Omental fat pad (tissue), 4 donors: ENCODE measurements around the gene TMEM259. TPM values are rescaled to one million over a fixed set of nuclear protein-coding genes. Genes with fewer than 3 reads are reported as not detected.

Source experiments
- ATAC-seq: fragments of 150-250 bp; one replicate; pipeline ENCODE4 v1.9.1; 2016; ENCODE audit warnings: mild to moderate bottlenecking, moderate library complexity; ENCODE audit not compliant: low FRiP score
- DNase-seq: peaks from one replicate; pipeline ENCODE4 v3.0.0-alpha.2; 2019; ENCODE audit warnings: low spot score
- total RNA-seq, 4 donors: library from RNA; depleted of rRNA; stranded (reverse); fragments of >200 nt; gene quantifications; one replicate each; pipeline ENCODE4 v1.1.0, GENCODE V29; 2016
- TF ChIP-seq, protein P1 (sequence below), 3 donors: fragments of 450-650 bp; IDR thresholded peaks; one replicate each; pipeline ENCODE4 v1.5.1; 2016 to 2017; ENCODE audit warnings: antibody characterized with exemption in 3 of 3, mild to moderate bottlenecking in 3 of 3, moderate library complexity in 2 of 3

The TMEM259 gene
- total RNA-seq, 4 donors from 2014 or later: 112 to 164 (median 161) TPM

DNA sequence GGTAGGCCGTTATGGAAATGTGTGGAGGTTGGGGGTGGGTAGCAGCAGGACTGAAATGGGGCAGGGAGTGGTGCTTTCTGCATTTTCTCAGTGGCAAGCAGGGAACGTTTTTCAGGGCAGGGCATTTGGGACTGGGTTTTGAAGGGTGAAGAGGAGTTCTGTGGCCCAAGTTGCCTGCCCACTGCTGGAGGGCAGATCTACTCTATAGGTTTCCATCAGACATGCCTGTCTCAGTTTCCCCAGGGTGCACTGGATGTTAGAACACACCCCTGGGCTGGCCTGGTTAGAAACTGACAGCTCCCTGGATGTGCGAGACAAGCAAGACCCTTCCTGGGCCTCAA lies 21.6 kb downstream of the TMEM259 start:
- ATAC-seq (no peak), DNase-seq (no peak)
- TF ChIP-seq, protein P1, sequence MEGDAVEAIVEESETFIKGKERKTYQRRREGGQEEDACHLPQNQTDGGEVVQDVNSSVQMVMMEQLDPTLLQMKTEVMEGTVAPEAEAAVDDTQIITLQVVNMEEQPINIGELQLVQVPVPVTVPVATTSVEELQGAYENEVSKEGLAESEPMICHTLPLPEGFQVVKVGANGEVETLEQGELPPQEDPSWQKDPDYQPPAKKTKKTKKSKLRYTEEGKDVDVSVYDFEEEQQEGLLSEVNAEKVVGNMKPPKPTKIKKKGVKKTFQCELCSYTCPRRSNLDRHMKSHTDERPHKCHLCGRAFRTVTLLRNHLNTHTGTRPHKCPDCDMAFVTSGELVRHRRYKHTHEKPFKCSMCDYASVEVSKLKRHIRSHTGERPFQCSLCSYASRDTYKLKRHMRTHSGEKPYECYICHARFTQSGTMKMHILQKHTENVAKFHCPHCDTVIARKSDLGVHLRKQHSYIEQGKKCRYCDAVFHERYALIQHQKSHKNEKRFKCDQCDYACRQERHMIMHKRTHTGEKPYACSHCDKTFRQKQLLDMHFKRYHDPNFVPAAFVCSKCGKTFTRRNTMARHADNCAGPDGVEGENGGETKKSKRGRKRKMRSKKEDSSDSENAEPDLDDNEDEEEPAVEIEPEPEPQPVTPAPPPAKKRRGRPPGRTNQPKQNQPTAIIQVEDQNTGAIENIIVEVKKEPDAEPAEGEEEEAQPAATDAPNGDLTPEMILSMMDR (IDR thresholded peaks at IDR 0.05): no peak

DNA sequence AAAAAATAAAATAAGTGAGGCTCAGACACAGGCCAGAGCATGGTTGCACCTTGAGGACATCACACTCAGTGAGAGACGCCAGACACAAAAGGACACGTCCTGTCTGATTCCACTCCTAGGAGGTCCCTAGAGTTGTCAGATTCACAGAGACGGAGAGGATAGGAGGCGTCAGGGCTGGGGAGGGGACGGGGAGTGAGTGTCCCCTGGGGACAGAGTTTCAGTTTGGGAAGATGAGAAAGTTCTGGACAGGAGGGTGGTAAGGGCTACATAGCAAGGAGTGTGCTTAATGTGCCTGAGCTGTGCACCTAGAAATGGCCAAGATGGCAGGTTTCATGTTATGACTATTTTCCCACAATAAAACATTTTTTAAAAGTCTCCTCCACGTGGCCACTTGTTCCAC lies 22.9 kb downstream of the TMEM259 start:
- no peak for ATAC-seq
- TF ChIP-seq, protein P1 (IDR thresholded peaks at IDR 0.05): no peak
- DNase-seq: no peak

DNA sequence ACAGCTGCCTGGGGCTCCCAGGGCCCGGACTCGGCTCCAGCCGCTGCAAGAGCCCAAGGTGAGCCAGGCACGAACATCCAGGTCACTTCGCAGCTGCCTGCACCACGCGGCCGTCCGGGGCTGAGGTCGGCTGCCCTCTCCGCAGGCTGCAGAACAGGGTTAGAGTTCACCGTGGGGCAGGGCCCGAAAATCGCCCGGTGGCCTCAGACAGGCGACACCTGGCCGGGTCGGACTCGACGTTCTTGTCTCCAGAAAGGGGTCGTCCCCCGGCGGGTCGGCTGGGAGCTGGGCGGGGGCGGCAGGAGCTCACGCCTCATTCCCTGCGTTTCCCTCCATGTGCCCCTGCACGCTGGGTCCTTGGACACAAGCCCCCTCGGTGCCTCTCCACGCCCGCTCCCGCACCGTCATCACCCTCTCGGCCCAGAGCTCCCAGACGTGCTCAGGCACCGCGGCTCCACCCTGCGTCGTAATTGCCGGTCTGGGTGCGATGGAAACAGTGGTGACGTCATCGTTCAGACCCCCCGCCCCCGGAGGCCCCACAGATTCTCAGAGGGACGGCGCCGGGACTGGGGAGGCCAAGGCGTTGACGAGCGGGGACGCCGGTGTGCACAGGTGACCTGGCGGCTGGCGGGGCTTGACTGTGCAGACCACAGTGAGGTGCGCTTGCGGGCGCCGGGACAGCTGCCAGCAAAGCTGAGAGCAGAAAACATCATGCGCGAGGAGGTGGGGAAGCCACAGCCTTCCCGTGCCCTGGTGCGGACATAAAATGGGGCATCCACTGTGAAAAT lies 24.7 kb downstream of the TMEM259 start:
- ATAC-seq: no peak
- TF ChIP-seq, protein P1 (IDR thresholded peaks at IDR 0.05): no peak
- no peak for DNase-seq

DNA sequence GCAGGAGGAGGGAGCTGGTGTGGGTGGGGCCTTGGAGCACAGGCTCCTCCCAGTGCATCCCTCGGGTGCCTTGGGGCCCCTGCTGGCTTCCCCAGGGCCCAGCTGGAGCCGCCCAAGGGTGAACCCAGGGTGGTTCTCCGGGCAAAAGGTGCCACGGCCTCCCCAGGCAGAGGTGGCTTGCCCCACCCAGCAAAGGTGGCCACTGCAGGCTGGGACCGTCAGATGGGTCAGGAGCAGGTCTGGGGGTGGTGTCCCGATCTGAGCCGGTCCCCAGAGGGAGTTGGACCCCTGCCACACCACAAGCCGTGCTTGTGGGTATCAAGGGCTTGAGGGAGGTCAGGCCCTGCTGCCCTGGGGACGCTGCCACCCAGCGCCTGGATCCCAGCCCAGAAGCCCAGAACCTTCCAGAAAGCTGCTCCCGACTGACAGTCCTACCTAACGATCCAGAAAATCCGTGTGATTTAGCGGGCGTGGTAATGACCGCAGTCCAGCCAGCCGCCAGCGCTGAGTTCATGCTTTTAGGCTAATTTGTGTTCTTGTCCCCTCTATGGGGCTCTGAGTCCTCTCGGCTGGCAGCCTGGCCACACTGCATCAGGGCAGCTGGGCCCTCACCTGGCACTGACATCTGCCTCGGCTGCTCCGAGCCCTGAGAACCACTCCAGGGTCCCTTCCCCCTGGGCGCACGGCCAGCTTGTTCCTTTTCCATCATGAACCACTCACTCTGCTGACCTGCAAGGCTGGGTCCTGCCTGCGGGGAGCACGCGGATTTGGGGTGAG lies 25.7 kb downstream of the TMEM259 start:
- DNase-seq: no peak
- TF ChIP-seq, protein P1 (IDR thresholded peaks at IDR 0.05): no peak
- ATAC-seq: no peak

DNA sequence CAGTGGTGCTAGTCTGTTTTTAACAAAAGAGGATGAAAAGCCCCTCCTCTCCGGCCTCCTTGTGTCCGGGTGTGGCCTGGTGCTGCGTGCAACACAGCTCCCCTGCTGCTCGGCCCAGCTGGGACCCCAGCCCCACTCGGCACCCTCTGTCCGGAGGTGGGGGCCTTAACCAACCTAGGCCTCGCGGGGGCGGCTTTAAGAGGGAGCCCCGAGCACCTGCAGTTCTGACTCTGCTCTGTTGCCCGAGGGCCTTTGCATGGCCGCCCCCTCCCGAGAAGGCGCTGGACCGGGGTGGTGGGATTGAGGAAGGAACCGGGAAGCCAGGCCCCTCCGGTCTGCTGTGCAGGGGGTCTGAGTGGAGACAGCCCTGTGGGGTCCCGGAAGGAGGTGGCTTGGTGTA lies 26.4 kb downstream of the TMEM259 start:
- no peak for DNase-seq
- TF ChIP-seq, protein P1 (IDR thresholded peaks at IDR 0.05): no peak
- no peak for ATAC-seq

DNA sequence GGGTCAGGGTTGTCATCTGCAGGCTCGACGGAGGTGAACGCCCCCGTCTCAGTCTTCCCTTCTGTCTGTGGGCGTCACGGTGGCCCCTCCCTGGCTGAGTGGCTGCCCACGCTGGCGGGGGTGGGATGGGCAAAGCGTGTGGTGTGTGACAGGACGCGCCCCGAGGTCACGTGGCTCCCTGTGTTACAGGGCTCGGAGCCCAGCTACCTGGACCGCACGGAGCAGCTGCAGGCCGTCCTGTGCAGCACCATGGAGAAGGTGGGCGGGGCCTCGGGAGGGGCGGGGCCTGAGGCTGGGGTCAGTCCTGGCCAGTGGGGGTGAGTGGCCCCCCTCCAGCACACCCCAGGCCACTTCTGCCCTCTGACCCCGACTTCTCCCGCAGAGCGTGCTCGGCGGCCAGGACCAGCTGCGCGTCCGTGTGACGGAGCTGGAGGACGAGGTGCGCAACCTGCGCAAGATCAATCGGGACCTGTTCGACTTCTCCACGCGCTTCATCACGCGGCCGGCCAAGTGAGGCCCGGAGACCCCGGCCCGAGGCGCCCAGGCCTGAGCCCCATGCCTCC lies 27.0 kb downstream of the TMEM259 start:
- no peak for DNase-seq
- TF ChIP-seq, protein P1 (IDR thresholded peaks at IDR 0.05): no peak
- no peak for ATAC-seq
